HG02798 (cell line): Measurements from ENCODE around the gene NFKBIE.

Experiments
- ATAC-seq: cut with Tn5 transposase; IDR thresholded peaks from one replicate; pipeline ENCODE4 v1.9.1; 2021; ENCODE audit warnings: mild to moderate bottlenecking; ENCODE audit not compliant: unreplicated experiment, poor library complexity

Gene NFKBIE

GRCh38 chr6:44260451-44261297 is 4.7 kb downstream of the NFKBIE start:
- ATAC-seq = no peak

DNA sequence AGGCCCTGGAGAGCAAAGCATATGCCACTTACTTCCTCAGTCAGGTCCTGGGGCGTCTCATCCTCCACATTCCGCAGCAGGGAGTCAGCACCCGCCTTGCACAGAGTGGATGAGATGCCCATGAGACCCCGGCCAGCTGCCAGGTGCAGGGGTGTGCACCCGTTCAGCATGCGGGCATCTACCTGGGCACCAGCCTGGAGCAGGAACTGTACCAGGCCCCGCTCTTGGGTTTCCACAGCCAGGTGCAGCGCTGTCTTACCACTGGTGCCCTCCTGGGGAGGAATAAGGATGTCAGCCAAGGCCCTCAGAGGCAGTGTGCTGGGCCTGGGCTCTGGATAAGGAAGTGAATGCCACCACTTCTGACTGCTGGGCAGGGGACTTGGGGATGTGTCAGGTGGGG is 5.3 kb downstream of the NFKBIE start:
- ATAC-seq = no peak

GRCh38 chr6:44258921-44259320 is 6.4 kb downstream of the NFKBIE start:
- ATAC-seq = no peak

GRCh38 chr6:44258325-44258863 is 7.0 kb downstream of the NFKBIE start:
- ATAC-seq = no peak

- ATAC-seq = peak; percentile 9
These were observed 7.5 kb downstream of the NFKBIE start for GRCh38 chr6:44257753-44258324.

DNA sequence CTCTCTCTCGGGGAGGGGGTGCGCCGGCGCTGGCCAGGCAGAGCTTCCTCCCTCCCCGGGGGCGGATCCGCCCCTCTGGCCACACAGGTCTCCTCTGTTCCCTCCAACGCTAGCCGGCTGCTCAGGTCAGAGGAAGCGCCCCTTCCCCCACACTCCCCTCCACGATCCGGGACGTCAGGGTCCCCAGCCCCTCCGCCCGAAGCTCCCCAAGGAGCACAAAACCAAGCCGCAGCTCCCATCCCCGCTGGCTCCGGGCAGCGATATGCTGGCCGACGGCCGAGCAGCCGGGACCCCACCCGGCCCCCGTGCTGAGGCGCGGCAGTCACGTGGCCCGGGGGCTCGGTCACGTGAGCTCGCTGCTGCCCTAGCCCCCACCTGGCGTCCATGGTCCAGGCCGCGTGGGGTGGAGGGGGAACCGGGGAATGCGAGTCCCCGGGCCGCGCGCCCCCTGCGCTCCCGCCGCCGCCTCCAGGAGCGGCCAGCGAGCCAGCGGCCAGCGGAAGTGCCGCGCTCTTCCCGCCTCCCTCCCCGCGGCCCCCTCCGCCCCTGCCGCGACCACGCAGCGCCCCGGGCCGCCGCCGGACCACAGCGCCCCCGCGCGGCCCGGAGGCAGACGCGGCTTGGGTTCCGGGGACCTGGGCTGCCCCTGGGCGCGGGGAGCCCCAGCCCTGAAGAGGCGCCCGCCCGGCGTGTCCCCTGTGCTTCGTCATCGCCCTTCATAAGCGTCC is 8.2 kb downstream of the NFKBIE start, which contains the start of gene SLC35B2:
TSS of gene SLC35B2 (minus strand) at position 504 of the 728 bp plus-strand sequence. CDS start at position 386, 118 bp downstream.
- peak; percentile 59 for ATAC-seq

GRCh38 chr6:44256775-44257024 is 8.7 kb downstream of the NFKBIE start:
- ATAC-seq = no peak

DNA sequence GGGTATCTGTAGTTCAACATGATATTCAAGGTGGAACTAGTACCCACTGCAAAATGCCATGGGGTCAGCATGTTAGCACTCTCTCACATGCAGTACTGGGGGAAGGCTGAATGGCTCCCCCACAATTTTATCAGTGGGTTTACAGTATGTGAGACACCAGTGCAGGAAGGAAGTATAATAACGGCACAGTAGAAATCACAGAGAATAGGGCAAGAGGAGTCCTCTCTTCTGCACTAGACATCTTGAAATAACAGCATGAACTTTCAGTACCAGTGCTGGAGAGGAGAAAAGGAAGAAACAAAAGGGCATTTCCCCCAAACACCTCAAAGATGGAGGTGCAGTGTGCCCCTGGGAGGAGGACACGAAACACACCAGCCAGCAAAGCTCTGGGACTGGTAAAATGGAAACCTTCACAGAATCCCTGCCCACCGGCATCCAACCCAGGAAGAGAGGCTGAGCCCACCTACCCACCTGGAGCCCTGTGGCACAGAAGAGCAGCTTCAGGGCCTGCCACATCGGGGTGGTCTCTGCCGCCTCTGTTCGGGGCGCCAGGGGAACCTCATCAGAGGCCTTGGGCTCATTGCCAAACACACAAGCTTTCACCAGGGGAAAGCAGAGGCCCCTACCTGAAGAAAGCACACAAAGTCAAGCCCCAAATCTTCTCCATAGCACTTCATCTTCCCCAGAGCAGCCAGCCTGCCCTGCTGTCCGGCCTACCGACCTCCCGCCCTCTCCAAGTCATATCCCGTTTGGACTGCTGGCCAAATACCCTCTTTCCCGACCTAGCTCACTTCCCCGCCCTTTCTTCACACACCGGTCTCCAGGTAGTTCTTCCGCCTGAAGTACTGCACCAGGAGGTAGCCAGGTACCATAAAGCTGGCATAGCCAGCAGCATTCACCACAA is 9.2 kb downstream of the NFKBIE start:
- ATAC-seq = no peak

DNA sequence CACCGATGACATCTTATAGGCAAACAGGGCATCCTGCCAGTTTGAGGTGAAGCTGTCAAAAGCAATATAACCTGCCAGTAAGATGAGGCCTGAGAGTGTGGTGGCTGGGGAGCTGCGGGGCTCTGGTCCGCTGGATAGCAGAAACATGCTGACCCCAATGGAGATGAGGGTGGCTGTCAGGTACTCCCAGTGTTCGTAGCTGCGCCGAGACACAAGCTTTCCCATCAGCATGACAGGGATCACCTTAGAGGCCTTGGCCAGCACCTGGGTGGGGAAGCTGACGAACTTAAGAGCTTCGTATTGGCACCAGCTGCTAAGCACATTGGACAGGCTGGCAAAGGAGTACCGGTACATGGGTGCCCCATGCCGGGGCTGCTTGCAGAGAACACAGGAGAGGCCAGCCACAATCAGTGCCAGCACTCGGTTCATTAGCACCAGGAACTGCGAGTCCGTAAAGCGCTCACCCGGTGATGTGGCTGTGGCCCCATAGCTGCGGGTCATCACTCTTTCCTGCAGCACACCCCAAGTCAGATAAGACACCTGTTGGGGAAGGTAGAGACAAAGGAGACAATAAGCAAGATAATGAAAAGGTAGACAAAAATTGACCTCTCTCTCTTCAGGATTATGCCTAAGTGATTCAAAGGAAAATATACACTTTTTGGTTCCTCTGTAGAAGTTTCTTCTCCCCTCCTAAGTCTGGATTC is 10.1 kb downstream of the NFKBIE start:
- ATAC-seq = no peak

- ATAC-seq = no peak
These were observed 10.9 kb downstream of the NFKBIE start for GRCh38 chr6:44254191-44255104.

- no peak for ATAC-seq
These were observed 11.8 kb downstream of the NFKBIE start for GRCh38 chr6:44253307-44254101.

DNA sequence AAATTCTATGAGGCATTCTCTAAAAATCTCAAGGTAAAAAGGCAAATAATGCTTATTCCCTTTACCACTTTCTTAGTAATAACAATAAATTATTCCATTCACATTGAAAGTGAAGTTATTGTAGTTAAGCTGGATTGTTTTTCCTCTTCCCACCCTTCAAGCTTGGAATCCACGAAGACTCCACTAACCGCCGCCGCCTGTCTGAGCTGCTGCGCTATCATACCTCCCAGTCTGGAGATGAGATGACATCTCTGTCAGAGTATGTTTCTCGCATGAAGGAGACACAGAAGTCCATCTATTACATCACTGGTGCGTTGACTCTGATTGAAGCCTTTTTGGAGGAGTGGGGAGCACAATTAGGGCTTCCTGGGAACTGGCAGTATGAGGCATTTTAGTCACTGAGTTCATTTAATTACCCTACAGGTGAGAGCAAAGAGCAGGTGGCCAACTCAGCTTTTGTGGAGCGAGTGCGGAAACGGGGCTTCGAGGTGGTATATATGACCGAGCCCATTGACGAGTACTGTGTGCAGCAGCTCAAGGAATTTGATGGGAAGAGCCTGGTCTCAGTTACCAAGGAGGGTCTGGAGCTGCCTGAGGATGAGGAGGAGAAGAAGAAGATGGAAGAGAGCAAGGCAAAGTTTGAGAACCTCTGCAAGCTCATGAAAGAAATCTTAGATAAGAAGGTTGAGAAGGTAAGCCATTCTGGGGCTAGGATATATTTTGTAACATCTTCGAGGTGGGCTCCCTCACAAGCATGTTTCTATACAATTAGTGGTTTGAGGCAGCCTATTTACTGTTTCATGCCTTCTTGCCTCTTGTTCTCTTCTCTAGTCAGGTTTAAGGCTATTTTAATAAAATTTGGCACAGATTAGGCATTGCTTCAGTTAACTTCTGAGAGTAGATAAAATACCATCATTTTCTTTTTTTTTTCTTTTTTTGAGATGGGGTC is 13.5 kb downstream of the NFKBIE start:
- no peak for ATAC-seq

DNA sequence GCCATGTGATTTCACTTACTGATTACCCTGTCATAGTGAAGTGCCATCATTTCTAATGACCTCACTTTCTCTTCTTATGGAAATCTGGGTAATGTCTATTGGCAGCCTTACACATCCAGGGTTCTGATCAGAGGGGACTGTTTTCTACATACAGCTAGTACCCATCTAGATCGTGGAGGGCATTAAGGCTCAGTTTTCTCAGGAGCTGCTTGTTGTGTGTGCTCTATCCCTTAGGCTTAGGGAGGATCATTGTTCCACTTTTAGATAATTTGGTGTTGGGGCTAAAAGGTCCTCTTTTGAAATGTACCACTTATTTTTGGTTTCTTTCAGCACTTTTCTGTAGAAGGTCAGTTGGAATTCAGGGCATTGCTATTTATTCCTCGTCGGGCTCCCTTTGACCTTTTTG is 14.6 kb downstream of the NFKBIE start:
- no peak for ATAC-seq

DNA sequence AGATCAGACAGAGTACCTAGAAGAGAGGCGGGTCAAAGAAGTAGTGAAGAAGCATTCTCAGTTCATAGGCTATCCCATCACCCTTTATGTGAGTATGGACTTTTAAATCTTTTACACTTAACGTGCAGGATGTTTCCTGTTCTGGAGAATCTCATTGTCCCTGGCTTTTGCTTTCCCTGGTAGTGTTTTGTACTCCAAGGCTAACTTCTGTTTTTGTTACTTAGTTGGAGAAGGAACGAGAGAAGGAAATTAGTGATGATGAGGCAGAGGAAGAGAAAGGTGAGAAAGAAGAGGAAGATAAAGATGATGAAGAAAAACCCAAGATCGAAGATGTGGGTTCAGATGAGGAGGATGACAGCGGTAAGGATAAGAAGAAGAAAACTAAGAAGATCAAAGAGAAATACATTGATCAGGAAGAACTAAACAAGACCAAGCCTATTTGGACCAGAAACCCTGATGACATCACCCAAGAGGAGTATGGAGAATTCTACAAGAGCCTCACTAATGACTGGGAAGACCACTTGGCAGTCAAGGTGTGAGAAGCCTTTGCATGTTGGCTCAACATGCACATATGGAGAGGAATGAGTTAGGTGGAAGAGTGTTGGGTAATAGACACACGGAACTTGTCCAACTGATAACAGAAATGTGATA is 15.2 kb downstream of the NFKBIE start:
- ATAC-seq = no peak

- ATAC-seq = no peak
These were observed 16.1 kb downstream of the NFKBIE start for GRCh38 chr6:44249082-44249748.

- no peak for ATAC-seq
These were observed 16.8 kb downstream of the NFKBIE start for GRCh38 chr6:44248579-44248978.
